ENCODE results near the gene SF3B4. TPM values are rescaled to one million over a fixed set of nuclear protein-coding genes. Genes with fewer than 3 reads are reported as not detected.
A peak's percentile ranks its signal among the peaks of the same experiment; 100 is the strongest.

SF3B4 gene
- total RNA-seq, 1 donor from 2014 or later, result 74.0 TPM

DNA sequence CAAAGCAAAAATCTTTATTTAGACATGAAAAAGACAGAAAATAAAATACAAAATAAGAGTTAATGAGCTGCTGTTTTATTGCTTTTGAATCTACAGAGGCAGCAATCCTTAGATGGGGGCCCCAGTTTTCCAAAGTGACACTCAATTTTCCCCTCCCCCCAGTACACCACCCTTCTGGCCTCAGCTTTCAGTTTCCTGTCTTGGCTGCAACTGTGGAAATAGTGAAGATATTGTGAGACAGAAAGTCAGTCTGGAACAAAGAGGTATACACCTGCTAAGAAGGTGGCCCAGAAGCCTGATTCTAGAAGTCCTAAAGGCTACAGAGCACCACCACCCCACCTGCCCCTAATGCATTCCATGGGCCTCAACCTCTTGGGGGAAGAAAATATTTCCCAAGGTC is 10.2 kb upstream of the SF3B4 start:
- H3K4me1 Mint-ChIP-seq (ENCODE audit: low read depth, unreplicated experiment), result peaks cover 39% of the 10 kb centered on the region
- peaks cover 3% of the 10 kb centered on the region for H3K9me3 Mint-ChIP-seq (ENCODE audit: unreplicated experiment)
- TF ChIP-seq CTCF (IDR thresholded peaks at IDR 0.05; ENCODE audit: insufficient read depth, low read depth, low read length) (no peak), EZH2 (IDR thresholded peaks at IDR 0.05; ENCODE audit: insufficient read depth, low read length) (no peak)
- H3K27ac Mint-ChIP-seq (ENCODE audit: unreplicated experiment), result peak overlapping the region; percentile 36
- H3K4me2 ChIP-seq (ENCODE audit: low read length), result peak overlapping the region; percentile 100
- H3K9me3 ChIP-seq (ENCODE audit: insufficient read depth, low read depth, low read length), result no peaks in the 10 kb centered on the region
- peaks cover 3% of the 10 kb centered on the region for H3K36me3 ChIP-seq (ENCODE audit: insufficient read depth, low read length)
- no peaks in the 10 kb centered on the region for H3K27me3 ChIP-seq (ENCODE audit: insufficient read depth, low read length)
- no peaks in the 10 kb centered on the region for H4K20me1 ChIP-seq (ENCODE audit: insufficient read depth, low read length)
- no peaks in the 10 kb centered on the region for H3K27me3 Mint-ChIP-seq (ENCODE audit: low read depth, unreplicated experiment)
- H2AFZ ChIP-seq (ENCODE audit: low read depth, low read length), result no peak overlapping the region
- H3K36me3 Mint-ChIP-seq (ENCODE audit: low read depth, unreplicated experiment), result peaks cover 6% of the 10 kb centered on the region
- DNase-seq (ENCODE audit: low read depth) (no peak), FAIRE-seq (no peak)
- peaks cover 10% of the 10 kb centered on the region for H3K79me2 ChIP-seq (ENCODE audit: insufficient read depth, low read length)
- H3K27ac ChIP-seq (ENCODE audit: low read depth, low read length), result peak overlapping the region; percentile 35
- peaks cover 34% of the 10 kb centered on the region for H3K4me1 ChIP-seq (ENCODE audit: insufficient read depth, low read length)
- no peak overlapping the region for H3K9ac ChIP-seq (ENCODE audit: low read length)
- H3K4me3 Mint-ChIP-seq (ENCODE audit: unreplicated experiment), result no peak overlapping the region
- H3K4me3 ChIP-seq (ENCODE audit: insufficient read depth, low read depth, low read length), result no peak overlapping the region

DNA sequence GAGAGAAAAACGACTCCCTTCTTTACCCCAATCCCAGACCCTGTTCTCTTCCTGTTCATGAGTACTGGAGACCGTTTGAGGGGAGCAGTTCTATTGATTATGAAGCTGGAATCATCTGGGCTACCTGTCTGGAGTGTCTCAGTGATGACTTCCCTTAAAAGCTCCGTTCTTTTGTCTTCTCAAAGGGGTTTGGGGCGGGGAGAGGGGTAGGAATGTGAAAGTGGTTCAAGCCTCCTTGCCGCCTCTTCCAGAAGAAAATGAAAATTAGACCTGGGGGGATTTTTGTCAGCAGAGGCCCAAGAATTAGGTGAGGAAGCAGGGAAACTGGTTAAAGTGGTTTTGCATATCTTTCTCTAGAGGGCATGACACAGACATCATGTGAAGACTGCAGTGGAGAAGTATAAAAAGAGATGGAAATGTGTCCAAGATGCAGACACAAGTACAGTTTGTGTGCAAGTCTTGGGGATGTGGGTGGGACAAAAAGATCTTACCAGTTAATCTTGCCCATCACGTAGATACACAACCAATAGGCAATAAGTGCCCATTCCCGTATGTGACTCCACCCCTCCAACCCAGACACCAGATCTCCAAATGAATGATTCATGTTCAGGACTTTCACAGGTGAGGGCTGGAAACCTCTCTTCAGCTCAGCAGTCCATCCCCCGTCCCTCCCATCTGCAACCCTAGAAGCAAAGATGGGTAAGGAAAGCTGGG is 9.5 kb upstream of the SF3B4 start:
- no peaks in the 10 kb centered on the region for H3K9me3 ChIP-seq (ENCODE audit: insufficient read depth, low read depth, low read length)
- no peaks in the 10 kb centered on the region for H3K27me3 ChIP-seq (ENCODE audit: insufficient read depth, low read length)
- peak overlapping the region; percentile 35 for H3K27ac ChIP-seq (ENCODE audit: low read depth, low read length)
- FAIRE-seq (no peak), DNase-seq (ENCODE audit: low read depth) (peak; percentile 75)
- TF ChIP-seq EZH2 (IDR thresholded peaks at IDR 0.05; ENCODE audit: insufficient read depth, low read length) (no peak), CTCF (IDR thresholded peaks at IDR 0.05; ENCODE audit: insufficient read depth, low read depth, low read length) (no peak)
- peaks cover 3% of the 10 kb centered on the region for H3K9me3 Mint-ChIP-seq (ENCODE audit: unreplicated experiment)
- H3K4me1 Mint-ChIP-seq (ENCODE audit: low read depth, unreplicated experiment), result peaks cover 39% of the 10 kb centered on the region
- peak overlapping the region; percentile 74 for H3K4me3 Mint-ChIP-seq (ENCODE audit: unreplicated experiment)
- H3K27ac Mint-ChIP-seq (ENCODE audit: unreplicated experiment), result peak overlapping the region; percentile 48
- peak overlapping the region; percentile 100 for H3K4me2 ChIP-seq (ENCODE audit: low read length)
- peaks cover 34% of the 10 kb centered on the region for H3K4me1 ChIP-seq (ENCODE audit: insufficient read depth, low read length)
- peak overlapping the region; percentile 86 for H3K4me3 ChIP-seq (ENCODE audit: insufficient read depth, low read depth, low read length)
- H4K20me1 ChIP-seq (ENCODE audit: insufficient read depth, low read length), result no peaks in the 10 kb centered on the region
- H2AFZ ChIP-seq (ENCODE audit: low read depth, low read length), result peak overlapping the region; percentile 82
- peaks cover 10% of the 10 kb centered on the region for H3K79me2 ChIP-seq (ENCODE audit: insufficient read depth, low read length)
- peak overlapping the region; percentile 88 for H3K9ac ChIP-seq (ENCODE audit: low read length)
- peaks cover 9% of the 10 kb centered on the region for H3K36me3 Mint-ChIP-seq (ENCODE audit: low read depth, unreplicated experiment)
- H3K36me3 ChIP-seq (ENCODE audit: insufficient read depth, low read length), result peaks cover 3% of the 10 kb centered on the region
- no peaks in the 10 kb centered on the region for H3K27me3 Mint-ChIP-seq (ENCODE audit: low read depth, unreplicated experiment)

Data from astrocyte (in vitro differentiated cells and primary cell).